Measurements from ENCODE around the gene CLEC4C. TPM values are rescaled to one million over a fixed set of nuclear protein-coding genes. Genes with fewer than 3 reads are reported as not detected.
"Not testable (repeated sequence)": the region's sequence is repeated elsewhere in the genome, so short reads cannot be mapped to it uniquely, and the experiment has no call there.

Gene CLEC4C
- total RNA-seq: not detected
- polyA plus RNA-seq (ENCODE audit: insufficient read depth, low read depth, low replicate concordance): not detected
- long read RNA-seq, donor 1: 0 reads
- long read RNA-seq, donor 2: 0 reads
- long read RNA-seq, donor 3: 0 reads
- long read RNA-seq, donor 4: 0 reads
- long read RNA-seq, donor 5: 0 reads
- long read RNA-seq, donor 6: 0 reads
- long read RNA-seq, donor 7: 0 reads
- long read RNA-seq, donor 8: 0 reads
- long read RNA-seq, donor 9: 0 reads
- long read RNA-seq, donor 10: 0 reads

- DNase-seq: no peak
- TF ChIP-seq, protein P1, sequence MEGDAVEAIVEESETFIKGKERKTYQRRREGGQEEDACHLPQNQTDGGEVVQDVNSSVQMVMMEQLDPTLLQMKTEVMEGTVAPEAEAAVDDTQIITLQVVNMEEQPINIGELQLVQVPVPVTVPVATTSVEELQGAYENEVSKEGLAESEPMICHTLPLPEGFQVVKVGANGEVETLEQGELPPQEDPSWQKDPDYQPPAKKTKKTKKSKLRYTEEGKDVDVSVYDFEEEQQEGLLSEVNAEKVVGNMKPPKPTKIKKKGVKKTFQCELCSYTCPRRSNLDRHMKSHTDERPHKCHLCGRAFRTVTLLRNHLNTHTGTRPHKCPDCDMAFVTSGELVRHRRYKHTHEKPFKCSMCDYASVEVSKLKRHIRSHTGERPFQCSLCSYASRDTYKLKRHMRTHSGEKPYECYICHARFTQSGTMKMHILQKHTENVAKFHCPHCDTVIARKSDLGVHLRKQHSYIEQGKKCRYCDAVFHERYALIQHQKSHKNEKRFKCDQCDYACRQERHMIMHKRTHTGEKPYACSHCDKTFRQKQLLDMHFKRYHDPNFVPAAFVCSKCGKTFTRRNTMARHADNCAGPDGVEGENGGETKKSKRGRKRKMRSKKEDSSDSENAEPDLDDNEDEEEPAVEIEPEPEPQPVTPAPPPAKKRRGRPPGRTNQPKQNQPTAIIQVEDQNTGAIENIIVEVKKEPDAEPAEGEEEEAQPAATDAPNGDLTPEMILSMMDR (IDR thresholded peaks at IDR 0.05; ENCODE audit: borderline replicate concordance, extremely low read depth, insufficient read depth): no peak
- Histone ChIP-seq H3K4me3 (ENCODE audit: low read length in 3 of 3) (no peak within 1 kb of the TSS), H3K36me3 (ENCODE audit: control insufficient read depth in 2 of 3, insufficient read depth in 3 of 3, low read length in 3 of 3) (no peaks in the 10 kb centered on the region), H3K4me1 (ENCODE audit: control insufficient read depth in 2 of 3, insufficient read depth in 2 of 3, low read depth in 1 of 3, low read length in 3 of 3) (no peaks in the 10 kb centered on the region), H3K9me3 (ENCODE audit: control insufficient read depth in 2 of 3, insufficient read depth in 1 of 3, low read length in 3 of 3) (peaks cover 0 to 6% (median 0%) of the 10 kb centered on the region in 3 donors), H3K27ac (ENCODE audit: low read depth in 2 of 2, low read length in 2 of 2) (no peak within 1 kb of the TSS), H3K27me3 (ENCODE audit: control insufficient read depth, insufficient read depth, low read length) (no peaks in the 10 kb centered on the region), H3K9ac (ENCODE audit: low read length in 3 of 3) (no peak within 1 kb of the TSS)
- intact Hi-C loops (cut with DNase I): no loop called here
- no peak for FAIRE-seq
Measured at GRCh38 chr12:7747246-7747645, at the start of gene CLEC4C. Gene CLEC4C (minus strand): TSS chr12:7747375. CDS start chr12:7747348, 27 bp downstream.

DNA sequence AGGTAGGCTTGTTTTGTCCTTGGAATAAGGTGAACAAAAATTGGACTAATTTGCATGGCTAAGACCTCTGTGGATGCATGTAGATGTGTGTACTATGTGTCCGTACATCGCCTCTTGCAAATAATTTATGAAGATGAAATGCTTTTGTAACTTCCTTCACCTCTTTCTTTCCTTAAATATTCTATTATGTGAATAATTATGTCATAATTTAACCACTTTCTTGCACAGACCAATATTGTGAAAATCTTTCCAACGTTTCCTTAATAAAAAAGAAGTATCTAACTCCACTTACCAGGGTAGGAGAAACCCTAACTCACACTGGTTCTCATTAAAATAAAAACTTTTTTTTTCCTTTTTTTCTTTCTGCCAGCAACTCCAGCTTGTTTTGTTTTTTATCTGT, 46.0 kb upstream of the CLEC4C start:
- no peak overlapping the region for H3K9ac ChIP-seq (ENCODE audit: low read length in 3 of 3)
- intact Hi-C loops (cut with DNase I): no loop called here
- H3K4me3 ChIP-seq (ENCODE audit: low read length in 3 of 3): no peak overlapping the region
- no peak overlapping the region for H3K27ac ChIP-seq (ENCODE audit: low read depth in 2 of 2, low read length in 2 of 2)
- FAIRE-seq (no peak), DNase-seq (no peak)
- H3K27me3 ChIP-seq (ENCODE audit: control insufficient read depth, insufficient read depth, low read length): no peaks in the 10 kb centered on the region
- H3K4me1 ChIP-seq (ENCODE audit: control insufficient read depth in 2 of 3, insufficient read depth in 2 of 3, low read depth in 1 of 3, low read length in 3 of 3): no peaks in the 10 kb centered on the region
- no peaks in the 10 kb centered on the region for H3K9me3 ChIP-seq (ENCODE audit: control insufficient read depth in 2 of 3, insufficient read depth in 1 of 3, low read length in 3 of 3)
- TF ChIP-seq, protein P1 (IDR thresholded peaks at IDR 0.05; ENCODE audit: borderline replicate concordance, extremely low read depth, insufficient read depth): no peak
- H3K36me3 ChIP-seq (ENCODE audit: control insufficient read depth in 2 of 3, insufficient read depth in 3 of 3, low read length in 3 of 3): no peaks in the 10 kb centered on the region

DNA sequence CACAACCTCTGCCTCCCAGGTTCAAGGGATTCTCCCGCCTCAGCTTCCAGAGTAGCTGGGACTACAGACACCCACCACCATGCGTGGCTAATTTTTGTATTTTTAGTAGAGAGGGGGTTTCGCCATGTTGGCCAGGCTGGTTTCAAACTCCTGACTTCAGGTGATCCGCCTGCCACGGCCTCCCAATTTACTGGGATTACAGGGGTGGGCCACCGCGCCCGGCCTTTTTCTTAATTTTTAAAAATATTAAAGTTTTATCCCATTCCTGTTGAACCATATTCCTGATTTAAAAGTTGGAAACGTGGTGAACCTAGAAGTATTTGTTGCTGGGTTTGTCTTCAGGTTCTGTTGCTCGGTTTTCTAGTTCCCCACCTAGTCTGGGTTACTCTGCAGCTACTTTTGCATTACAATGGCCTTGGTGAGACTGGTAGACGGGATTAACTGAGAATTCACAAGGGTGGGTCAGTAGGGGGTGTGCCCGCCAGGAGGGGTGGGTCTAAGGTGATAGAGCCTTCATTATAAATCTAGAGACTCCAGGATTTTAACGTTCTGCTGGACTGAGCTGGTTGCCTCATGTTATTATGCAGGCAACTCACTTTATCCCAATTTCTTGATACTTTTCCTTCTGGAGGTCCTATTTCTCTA, 41.8 kb upstream of the CLEC4C start, which contains the start of gene NANOG:
TSS of gene NANOG (plus strand) at position 519 of the 645 bp plus-strand sequence. CDS start 213 bp downstream, outside the sequence.
- H3K9me3 ChIP-seq (ENCODE audit: control insufficient read depth in 2 of 3, insufficient read depth in 1 of 3, low read length in 3 of 3); H3K4me1 ChIP-seq (ENCODE audit: control insufficient read depth in 2 of 3, insufficient read depth in 2 of 3, low read depth in 1 of 3, low read length in 3 of 3); H3K27me3 ChIP-seq (ENCODE audit: control insufficient read depth, insufficient read depth, low read length); FAIRE-seq; DNase-seq; intact Hi-C loops (cut with DNase I); H3K4me3 ChIP-seq (ENCODE audit: low read length in 3 of 3); H3K36me3 ChIP-seq (ENCODE audit: control insufficient read depth in 2 of 3, insufficient read depth in 3 of 3, low read length in 3 of 3); H3K27ac ChIP-seq (ENCODE audit: low read depth in 2 of 2, low read length in 2 of 2); H3K9ac ChIP-seq (ENCODE audit: low read length in 3 of 3): not testable (repeated sequence)

- TF ChIP-seq, protein P1 (IDR thresholded peaks at IDR 0.05; ENCODE audit: borderline replicate concordance, extremely low read depth, insufficient read depth): no peak
- intact Hi-C loops (cut with DNase I): no loop called here
- Histone ChIP-seq H3K4me1 (ENCODE audit: control insufficient read depth in 2 of 3, insufficient read depth in 2 of 3, low read depth in 1 of 3, low read length in 3 of 3) (no peaks in the 10 kb centered on the region), H3K9ac (ENCODE audit: low read length in 3 of 3) (no peak overlapping the region), H3K9me3 (ENCODE audit: control insufficient read depth in 2 of 3, insufficient read depth in 1 of 3, low read length in 3 of 3) (no peaks in the 10 kb centered on the region), H3K27me3 (ENCODE audit: control insufficient read depth, insufficient read depth, low read length) (no peaks in the 10 kb centered on the region), H3K36me3 (ENCODE audit: control insufficient read depth in 2 of 3, insufficient read depth in 3 of 3, low read length in 3 of 3) (no peaks in the 10 kb centered on the region), H3K4me3 (ENCODE audit: low read length in 3 of 3) (no peak overlapping the region), H3K27ac (ENCODE audit: low read depth in 2 of 2, low read length in 2 of 2) (no peak overlapping the region)
- FAIRE-seq (no peak), DNase-seq (no peak)
Measured at GRCh38 chr12:7788294-7788660, 41.1 kb upstream of the CLEC4C start.
